HCT116 (cell line): Measurements from ENCODE around the gene NARF. TPM values are rescaled to one million over a fixed set of nuclear protein-coding genes. Genes with fewer than 3 reads are reported as not detected.

Experiments used
- ATAC-seq: fragments of 200-7000 bp; cut with Tn5 transposase; 2 replicates; pipeline ENCODE4 v1.9.1; 2020; ENCODE audit warnings: mild to moderate bottlenecking, moderate library complexity
- BruUV-seq: library from RNA; stranded (reverse); fragments of 400-500 nt; replicated peaks from 2 replicates; lab custom pipeline; 2021; lab: Mats Ljungman, UMichigan
- CTCF ChIA-PET: fragments of 300-600 bp; sonication (Branson Sonifier 250); formaldehyde crosslinking; loops from one replicate; lab custom pipeline; 2021; ENCODE audit warnings: antibody characterized with exemption; lab: Charles Lee
- POLR2A ChIA-PET: fragments of 300-600, 350-600 bp; sonication (Branson Sonifier 250); formaldehyde crosslinking; loops from one replicate; lab custom pipeline; 2021; ENCODE audit warnings: antibody characterized with exemption; lab: Charles Lee
- RAD21 ChIA-PET, 2 experiments: fragments of 300-600 bp; sonication (Branson Sonifier 250); formaldehyde crosslinking; loops; one replicate each; lab custom pipeline; 2023; ENCODE audit warnings: low total read pairs in 2 of 2; ENCODE audit not compliant: uncharacterized antibody in 2 of 2, unreplicated experiment in 2 of 2, low non-redundant PET in 1 of 2; lab: Charles Lee
- DNase-seq: peaks from one replicate; pipeline ENCODE4 v3.0.0-alpha.2; 2010; ENCODE audit warnings: low read depth, low spot score
- H2AFZ ChIP-seq: fragments of 200-600 bp; shearing (Covaris generic), sonication (generic); 2 replicates; pipeline ENCODE4 v1.6.1; 2017; ENCODE audit warnings: low read depth, mixed run types, mixed read lengths, antibody characterized with exemption, low read length; ENCODE audit not compliant: poor library complexity, severe bottlenecking
- H3K27ac ChIP-seq: 2 replicates; pipeline ENCODE4 v1.5.1; 2012; ENCODE audit warnings: low read depth, low read length
- H3K27me3 ChIP-seq: fragments of 200-600 bp; sonication (generic); 2 replicates; pipeline ENCODE4 v1.6.1; 2016; ENCODE audit warnings: mixed run types, low read length, mixed read lengths; ENCODE audit not compliant: insufficient read depth
- H3K36me3 ChIP-seq, 2 experiments: fragments of 200-500 bp in 1 of 2; fragments of 200-600 bp in 1 of 2; sonication (Bioruptor generic) in 1 of 2; sonication (generic) in 1 of 2; 2 replicates each; pipeline versions ENCODE4 v1.5.1 to v1.6.1; 2014 to 2016; ENCODE audit warnings: low read length in 2 of 2, inconsistent platforms in 1 of 2, mixed read lengths in 1 of 2, mixed run types in 1 of 2; ENCODE audit not compliant: insufficient read depth in 2 of 2, control insufficient read depth in 1 of 2
- H3K4me1 ChIP-seq, 2 experiments: fragments of 200-600 bp in 1 of 2; sonication (generic) in 1 of 2; 2 replicates each; pipeline versions ENCODE4 v1.5.1 to v1.6.1; 2012 to 2017; ENCODE audit warnings: low read length in 2 of 2, inconsistent platforms in 1 of 2, mild to moderate bottlenecking in 1 of 2, mixed read lengths in 1 of 2, mixed run types in 1 of 2, moderate library complexity in 1 of 2; ENCODE audit not compliant: insufficient read depth in 2 of 2, control insufficient read depth in 1 of 2
- H3K4me2 ChIP-seq: fragments of 200-600 bp; sonication (generic); 2 replicates; pipeline ENCODE4 v1.6.1; 2017; ENCODE audit warnings: mixed run types, low read length, mixed read lengths
- H3K4me3 ChIP-seq, 2 experiments: fragments of 200-600 bp in 1 of 2; sonication (generic) in 1 of 2; replicated peaks in 1 of 2; 2 replicates each; pipeline ENCODE4 v1.5.1; 2011 to 2016; ENCODE audit warnings: low read length in 2 of 2, control low read depth in 1 of 2, low read depth in 1 of 2, mild to moderate bottlenecking in 1 of 2, mixed read lengths in 1 of 2, mixed run types in 1 of 2
- H3K79me2 ChIP-seq: fragments of 200-600 bp; sonication (generic); 2 replicates; pipeline ENCODE4 v1.6.1; 2017; ENCODE audit warnings: mild to moderate bottlenecking, mixed run types, low read length, moderate library complexity, mixed read lengths; ENCODE audit not compliant: insufficient read depth
- H3K9ac ChIP-seq: fragments of 200-600 bp; sonication (generic); 2 replicates; pipeline ENCODE4 v1.6.1; 2016; ENCODE audit warnings: low read length, mixed read lengths
- H3K9me2 ChIP-seq: fragments of 200-600 bp; sonication (generic), shearing (Covaris generic); 2 replicates; pipeline ENCODE4 v1.6.1; 2017; ENCODE audit warnings: mixed run types, mild to moderate bottlenecking, moderate library complexity; ENCODE audit not compliant: insufficient read depth
- H3K9me3 ChIP-seq, 2 experiments: fragments of 200-500 bp in 1 of 2; fragments of 200-600 bp in 1 of 2; sonication (Bioruptor generic) in 1 of 2; sonication (generic) in 1 of 2; 2 replicates each; pipeline ENCODE4 v1.6.1; 2014 to 2017; ENCODE audit warnings: low read length in 2 of 2, mixed read lengths in 2 of 2, inconsistent platforms in 1 of 2, low read depth in 1 of 2, mild to moderate bottlenecking in 1 of 2, mixed run types in 1 of 2, moderate library complexity in 1 of 2; ENCODE audit not compliant: control insufficient read depth in 1 of 2, insufficient read depth in 1 of 2
- H4K20me1 ChIP-seq: fragments of 200-600 bp; sonication (generic), shearing (Covaris generic); 2 replicates; pipeline ENCODE4 v1.6.1; 2017; ENCODE audit warnings: mixed run types, mild to moderate bottlenecking, moderate library complexity; ENCODE audit not compliant: insufficient read depth
- CTCF ChIP-seq, 3 experiments: fragments of 200-600 bp in 1 of 3; sonication (generic) in 1 of 3; IDR thresholded peaks in 2 of 3; conservative IDR thresholded peaks in 1 of 3; 2 replicates each; pipeline ENCODE4 v1.5.1; 2012 to 2017; ENCODE audit warnings: low read depth in 2 of 3, low read length in 2 of 3, antibody characterized with exemption in 1 of 3, borderline replicate concordance in 1 of 3, control low read depth in 1 of 3, mild to moderate bottlenecking in 1 of 3, mixed read lengths in 1 of 3, mixed run types in 1 of 3, moderate library complexity in 1 of 3; ENCODE audit not compliant: insufficient read depth in 1 of 3
- RAD21 ChIP-seq: IDR thresholded peaks from 2 replicates; pipeline ENCODE4 v1.6.1; 2012; ENCODE audit warnings: low read depth, mild to moderate bottlenecking
- SRF ChIP-seq: IDR thresholded peaks from 2 replicates; pipeline ENCODE4 v1.6.1; 2012; ENCODE audit warnings: low read depth
- TCF7L2 ChIP-seq: IDR thresholded peaks from 2 replicates; pipeline ENCODE4 v1.7.0; 2011; ENCODE audit warnings: borderline replicate concordance, inconsistent platforms; ENCODE audit not compliant: insufficient read depth, insufficient read length; ENCODE audit errors: extremely low read depth
- YY1 ChIP-seq: IDR thresholded peaks from 2 replicates; pipeline ENCODE4 v1.6.1; 2011; ENCODE audit warnings: low read length, low read depth, moderate library complexity, mild to moderate bottlenecking; ENCODE audit not compliant: insufficient replicate concordance; ENCODE audit errors: extremely low read depth
- intact Hi-C: fragments of 100-400 bp; cut with micrococcal nuclease; formaldehyde crosslinking; loops from 2 replicates; pipeline ENCODE4 v1.10.0; 2022
- total RNA-seq: library from RNA; stranded (reverse); gene quantifications from one replicate; pipeline ENCODE4 v1.2.1, GENCODE V29; 2021; ENCODE audit not compliant: unreplicated experiment

The NARF gene
- total RNA-seq, 1 experiment from 2014 or later = 91.8 TPM

GRCh38 chr17:82525712-82526111 lies 67.2 kb downstream of the NARF start:
- peaks cover 21 to 71% of the 10 kb centered on the region in 2 experiments for H3K4me1 ChIP-seq

More at GRCh38 chr17:82525712-82526111, 67.2 kb downstream of the NARF start:
- TF ChIP-seq YY1 (no peak), RAD21 (no peak), TCF7L2 (no peak), CTCF (IDR thresholded peaks at IDR 0.05 in 2 of 3, conservative IDR thresholded peaks at IDR 0.05 in 1 of 3; ENCODE audit: borderline replicate concordance in 1 of 3, insufficient read depth in 1 of 3, low read depth in 2 of 3, low read length in 2 of 3) (no peak), SRF (no peak)
- Histone ChIP-seq H3K36me3 (no peaks in the 10 kb centered on the region; a peak in 1 of 4 replicates), H4K20me1 (peaks cover 58% of the 10 kb centered on the region; the same call in 1 of the 2 replicates), H3K27ac (no peak overlapping the region), H3K9ac (no peak overlapping the region), H2AFZ (no peak overlapping the region), H3K4me2 (no peak overlapping the region), H3K79me2 (peaks cover 100% of the 10 kb centered on the region), H3K9me3 (no peaks in the 10 kb centered on the region), H3K4me3 (no peak overlapping the region), H3K27me3 (no peaks in the 10 kb centered on the region), H3K9me2 (no peaks in the 10 kb centered on the region)
- BruUV-seq = no TSS peak
- ChIA-PET POLR2A (interaction anchor here (1.2 kb wide), 1 partner anchor 10 kb away, joined by 3 read pairs; no protein-coding TSS in a partner anchor), RAD21 (no interaction called here), CTCF (no interaction called here)
- intact Hi-C loops = loop anchor here (5.0 kb wide), 1 partner anchor 33 kb away; no protein-coding TSS in a partner anchor
- no peak for ATAC-seq
- DNase-seq = no peak
